ENCODE measurements around the gene RERE.

- no peak for TF ChIP-seq POLR2A (IDR thresholded peaks at IDR 0.05)
- TF ChIP-seq, protein P1, sequence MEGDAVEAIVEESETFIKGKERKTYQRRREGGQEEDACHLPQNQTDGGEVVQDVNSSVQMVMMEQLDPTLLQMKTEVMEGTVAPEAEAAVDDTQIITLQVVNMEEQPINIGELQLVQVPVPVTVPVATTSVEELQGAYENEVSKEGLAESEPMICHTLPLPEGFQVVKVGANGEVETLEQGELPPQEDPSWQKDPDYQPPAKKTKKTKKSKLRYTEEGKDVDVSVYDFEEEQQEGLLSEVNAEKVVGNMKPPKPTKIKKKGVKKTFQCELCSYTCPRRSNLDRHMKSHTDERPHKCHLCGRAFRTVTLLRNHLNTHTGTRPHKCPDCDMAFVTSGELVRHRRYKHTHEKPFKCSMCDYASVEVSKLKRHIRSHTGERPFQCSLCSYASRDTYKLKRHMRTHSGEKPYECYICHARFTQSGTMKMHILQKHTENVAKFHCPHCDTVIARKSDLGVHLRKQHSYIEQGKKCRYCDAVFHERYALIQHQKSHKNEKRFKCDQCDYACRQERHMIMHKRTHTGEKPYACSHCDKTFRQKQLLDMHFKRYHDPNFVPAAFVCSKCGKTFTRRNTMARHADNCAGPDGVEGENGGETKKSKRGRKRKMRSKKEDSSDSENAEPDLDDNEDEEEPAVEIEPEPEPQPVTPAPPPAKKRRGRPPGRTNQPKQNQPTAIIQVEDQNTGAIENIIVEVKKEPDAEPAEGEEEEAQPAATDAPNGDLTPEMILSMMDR (IDR thresholded peaks at IDR 0.05) = no peak
- no peak for TF ChIP-seq POLR2AphosphoS5 (IDR thresholded peaks at IDR 0.05; ENCODE audit: insufficient read depth in 1 of 2, low read depth in 1 of 2)
Observed at GRCh38 chr1:8544644-8545043, 272.8 kb downstream of the RERE start.
